ENCODE results near the gene LEF1. TPM values are rescaled to one million over a fixed set of nuclear protein-coding genes. Genes with fewer than 3 reads are reported as not detected.

LEF1 gene
- total RNA-seq, 6 donors from 2014 or later, result 3.3 to 10.0 (median 5.6) TPM

- ATAC-seq (ENCODE audit: low FRiP score in 2 of 2), result no peak
- no peak for TF ChIP-seq POLR2AphosphoS5 (IDR thresholded peaks at IDR 0.05)
- TF ChIP-seq, protein P1, sequence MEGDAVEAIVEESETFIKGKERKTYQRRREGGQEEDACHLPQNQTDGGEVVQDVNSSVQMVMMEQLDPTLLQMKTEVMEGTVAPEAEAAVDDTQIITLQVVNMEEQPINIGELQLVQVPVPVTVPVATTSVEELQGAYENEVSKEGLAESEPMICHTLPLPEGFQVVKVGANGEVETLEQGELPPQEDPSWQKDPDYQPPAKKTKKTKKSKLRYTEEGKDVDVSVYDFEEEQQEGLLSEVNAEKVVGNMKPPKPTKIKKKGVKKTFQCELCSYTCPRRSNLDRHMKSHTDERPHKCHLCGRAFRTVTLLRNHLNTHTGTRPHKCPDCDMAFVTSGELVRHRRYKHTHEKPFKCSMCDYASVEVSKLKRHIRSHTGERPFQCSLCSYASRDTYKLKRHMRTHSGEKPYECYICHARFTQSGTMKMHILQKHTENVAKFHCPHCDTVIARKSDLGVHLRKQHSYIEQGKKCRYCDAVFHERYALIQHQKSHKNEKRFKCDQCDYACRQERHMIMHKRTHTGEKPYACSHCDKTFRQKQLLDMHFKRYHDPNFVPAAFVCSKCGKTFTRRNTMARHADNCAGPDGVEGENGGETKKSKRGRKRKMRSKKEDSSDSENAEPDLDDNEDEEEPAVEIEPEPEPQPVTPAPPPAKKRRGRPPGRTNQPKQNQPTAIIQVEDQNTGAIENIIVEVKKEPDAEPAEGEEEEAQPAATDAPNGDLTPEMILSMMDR (IDR thresholded peaks at IDR 0.05), result no peak
- no peak for TF ChIP-seq EP300 (IDR thresholded peaks at IDR 0.05)
- no peak for TF ChIP-seq POLR2A (IDR thresholded peaks at IDR 0.05)
Measured at GRCh38 chr4:108130955-108131354, 37.8 kb downstream of the LEF1 start.

GRCh38 chr4:108129196-108129595, 39.5 kb downstream of the LEF1 start:
- TF ChIP-seq, protein P1 (IDR thresholded peaks at IDR 0.05), result no peak
- TF ChIP-seq POLR2A (IDR thresholded peaks at IDR 0.05) (no peak), EP300 (IDR thresholded peaks at IDR 0.05) (no peak), POLR2AphosphoS5 (IDR thresholded peaks at IDR 0.05) (no peak)
- H3K27me3 ChIP-seq, result no peaks in the 10 kb centered on the region
- no peak overlapping the region for H3K4me3 ChIP-seq
- DNase-seq (no peak), ATAC-seq (ENCODE audit: low FRiP score in 2 of 2) (no peak)
- no peaks in the 10 kb centered on the region for H3K36me3 ChIP-seq
- H3K27ac ChIP-seq, result no peak overlapping the region
- H3K4me1 ChIP-seq, result no peaks in the 10 kb centered on the region
- H3K9me3 ChIP-seq, result no peaks in the 10 kb centered on the region

More at GRCh38 chr4:108130955-108131354, 37.8 kb downstream of the LEF1 start:
- H3K9me3 ChIP-seq, result no peaks in the 10 kb centered on the region
- no peaks in the 10 kb centered on the region for H3K4me1 ChIP-seq
- WGBS, 2 donors, result 91 to 97% methylated on average over 4 of the region's 4 CpGs
- no peak overlapping the region for H3K4me3 ChIP-seq
- H3K27me3 ChIP-seq, result no peaks in the 10 kb centered on the region
- no peak for DNase-seq
- no peak overlapping the region for H3K27ac ChIP-seq
- no peaks in the 10 kb centered on the region for H3K36me3 ChIP-seq

GRCh38 chr4:108126806-108127205, 41.9 kb downstream of the LEF1 start:
- no peaks in the 10 kb centered on the region for H3K27me3 ChIP-seq
- H3K36me3 ChIP-seq, result no peaks in the 10 kb centered on the region
- ATAC-seq (ENCODE audit: low FRiP score in 2 of 2) (no peak), DNase-seq (no peak)
- TF ChIP-seq POLR2A (IDR thresholded peaks at IDR 0.05), result no peak
- WGBS, 2 donors, result 86 to 88% methylated on average over 3 of the region's 3 CpGs
- H3K4me3 ChIP-seq, result no peak overlapping the region
- no peak overlapping the region for H3K27ac ChIP-seq
- no peaks in the 10 kb centered on the region for H3K9me3 ChIP-seq
- H3K4me1 ChIP-seq, result no peaks in the 10 kb centered on the region

GRCh38 chr4:108120789-108121188, 47.9 kb downstream of the LEF1 start:
- no peak for DNase-seq
- H3K27ac ChIP-seq, result no peak overlapping the region
- no peaks in the 10 kb centered on the region for H3K4me1 ChIP-seq
- no peaks in the 10 kb centered on the region for H3K9me3 ChIP-seq
- ATAC-seq (ENCODE audit: low FRiP score in 2 of 2), result no peak
- 82 to 94% methylated on average over 2 of the region's 2 CpGs for WGBS, 2 donors
- H3K36me3 ChIP-seq, result no peaks in the 10 kb centered on the region
- no peak overlapping the region for H3K4me3 ChIP-seq
- TF ChIP-seq POLR2AphosphoS5 (IDR thresholded peaks at IDR 0.05), result no peak
- no peak for TF ChIP-seq EP300 (IDR thresholded peaks at IDR 0.05)
- no peak for TF ChIP-seq POLR2A (IDR thresholded peaks at IDR 0.05)
- TF ChIP-seq, protein P1 (IDR thresholded peaks at IDR 0.05), result no peak
- no peaks in the 10 kb centered on the region for H3K27me3 ChIP-seq

- WGBS, 2 donors, result 84 to 88% methylated on average over 2 of the region's 2 CpGs
- no peak for TF ChIP-seq POLR2AphosphoS5 (IDR thresholded peaks at IDR 0.05)
- TF ChIP-seq EP300 (IDR thresholded peaks at IDR 0.05), result no peak
- TF ChIP-seq, protein P1 (IDR thresholded peaks at IDR 0.05), result no peak
Measured at GRCh38 chr4:108119199-108119800, 49.4 kb downstream of the LEF1 start.

More at GRCh38 chr4:108119199-108119800, 49.4 kb downstream of the LEF1 start:
- H3K4me1 ChIP-seq, result no peaks in the 10 kb centered on the region
- H3K27me3 ChIP-seq, result no peaks in the 10 kb centered on the region
- ATAC-seq (ENCODE audit: low FRiP score in 2 of 2) (no peak), DNase-seq (no peak)
- H3K36me3 ChIP-seq, result no peaks in the 10 kb centered on the region
- H3K9me3 ChIP-seq, result no peaks in the 10 kb centered on the region
- no peak overlapping the region for H3K4me3 ChIP-seq
- H3K27ac ChIP-seq, result no peak overlapping the region
